ENCODE data around the gene RAI14. TPM values are rescaled to one million over a fixed set of nuclear protein-coding genes. Genes with fewer than 3 reads are reported as not detected.

RAI14 gene
- total and polyA plus RNA-seq, 4 donors = 16.7 to 91.5 (median 49.3) TPM

- no peak for DNase-seq
- Histone ChIP-seq H3K9me3 (ENCODE audit: control insufficient read depth in 4 of 4, insufficient read depth in 3 of 4, low read length in 3 of 4) (no peaks in the 10 kb centered on the region), H3K27me3 (ENCODE audit: control insufficient read depth in 3 of 3, insufficient read depth in 3 of 3, low read length in 2 of 3) (no peaks in the 10 kb centered on the region), H3K4me3 (no peak overlapping the region), H3K9ac (ENCODE audit: insufficient read depth in 1 of 2, low read length in 2 of 2) (no peak overlapping the region), H3K27ac (ENCODE audit: low read depth in 1 of 2, low read length in 1 of 2) (no peak overlapping the region), H3K4me1 (ENCODE audit: control insufficient read depth in 5 of 5, insufficient read depth in 5 of 5, low read length in 5 of 5) (peaks cover 0 to 15% (median 0%) of the 10 kb centered on the region in 5 donors), H3K36me3 (ENCODE audit: control insufficient read depth in 4 of 4, insufficient read depth in 4 of 4, low read length in 4 of 4) (no peaks in the 10 kb centered on the region)
- ATAC-seq (ENCODE audit: insufficient read depth, low FRiP score) = no peak
- no peak for TF ChIP-seq CTCF (IDR thresholded peaks at IDR 0.05; ENCODE audit: control extremely low read depth, extremely low read depth)
- 46 to 53% methylated on average over 1 of the region's 1 CpG for WGBS, 2 donors
Observed at GRCh38 chr5:34706084-34706483, 50.0 kb downstream of the RAI14 start.

DNA sequence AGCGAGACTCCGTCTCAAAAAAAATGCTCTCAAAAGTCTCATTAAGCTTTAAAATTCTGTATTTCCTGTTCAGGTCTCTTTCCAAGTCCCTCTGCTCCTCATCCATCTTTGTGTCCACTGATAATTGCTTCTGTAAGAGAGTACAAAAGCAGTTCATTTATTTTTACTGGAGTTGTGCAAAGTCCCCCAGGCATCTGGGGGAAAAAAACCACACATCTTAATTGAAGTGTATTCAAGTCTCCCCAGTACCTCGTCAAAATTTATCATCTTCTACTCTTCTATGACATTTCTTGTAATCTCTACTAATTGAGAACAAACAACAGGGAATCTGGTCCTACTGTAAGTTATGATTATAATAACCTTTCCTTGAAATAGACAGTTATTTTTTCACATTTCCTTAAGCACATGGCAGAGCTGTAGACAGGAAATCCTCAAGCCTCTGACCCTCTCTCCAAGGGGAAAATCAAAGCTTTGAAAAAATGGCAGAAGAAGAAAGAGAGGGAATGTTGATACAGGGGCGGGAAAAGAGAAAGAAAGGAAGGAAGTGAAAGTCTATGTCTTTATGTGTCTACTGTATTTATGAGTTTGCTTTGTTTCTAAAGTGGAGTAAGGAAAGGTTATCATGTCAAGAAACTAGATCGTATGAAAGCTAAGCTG, 51.5 kb downstream of the RAI14 start:
- no peak for DNase-seq
- H3K27me3 ChIP-seq (ENCODE audit: control insufficient read depth in 3 of 3, insufficient read depth in 3 of 3, low read length in 2 of 3) = no peaks in the 10 kb centered on the region
- H3K4me3 ChIP-seq = no peak overlapping the region
- peaks cover 0 to 15% (median 0%) of the 10 kb centered on the region in 5 donors for H3K4me1 ChIP-seq (ENCODE audit: control insufficient read depth in 5 of 5, insufficient read depth in 5 of 5, low read length in 5 of 5)
- no peak for TF ChIP-seq CTCF (IDR thresholded peaks at IDR 0.05; ENCODE audit: control extremely low read depth, extremely low read depth)
- WGBS, 2 donors = 71% methylated on average over 5 of the region's 5 CpGs
- ATAC-seq (ENCODE audit: insufficient read depth, low FRiP score) = no peak
- H3K9ac ChIP-seq (ENCODE audit: insufficient read depth in 1 of 2, low read length in 2 of 2) = no peak overlapping the region
- H3K36me3 ChIP-seq (ENCODE audit: control insufficient read depth in 4 of 4, insufficient read depth in 4 of 4, low read length in 4 of 4) = no peaks in the 10 kb centered on the region
- H3K27ac ChIP-seq (ENCODE audit: low read depth in 1 of 2, low read length in 1 of 2) = no peak overlapping the region
- H3K9me3 ChIP-seq (ENCODE audit: control insufficient read depth in 4 of 4, insufficient read depth in 3 of 4, low read length in 3 of 4) = no peaks in the 10 kb centered on the region

DNA sequence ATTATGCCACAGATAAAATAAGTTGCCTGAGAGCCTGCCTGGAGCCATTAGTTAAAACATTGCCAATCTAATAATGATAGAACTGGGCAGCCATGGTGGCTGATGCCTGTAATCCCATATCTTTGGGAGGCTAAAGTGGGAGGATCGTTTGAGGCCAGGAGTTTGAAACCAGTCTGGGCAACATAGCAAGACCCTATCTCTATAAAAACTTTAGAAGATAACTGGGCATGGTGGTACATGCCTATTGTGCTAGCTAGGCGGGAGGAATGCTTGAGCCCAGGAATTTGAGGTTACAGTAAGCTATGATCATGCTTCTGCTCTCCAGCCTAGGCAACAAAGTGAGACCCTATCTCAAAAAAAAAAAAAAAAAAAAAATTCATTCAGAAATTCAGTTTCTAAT, 52.6 kb downstream of the RAI14 start:
- H3K4me1 ChIP-seq (ENCODE audit: control insufficient read depth in 5 of 5, insufficient read depth in 5 of 5, low read length in 5 of 5) = peaks cover 0 to 15% (median 0%) of the 10 kb centered on the region in 5 donors
- H3K9me3 ChIP-seq (ENCODE audit: control insufficient read depth in 4 of 4, insufficient read depth in 3 of 4, low read length in 3 of 4) = no peaks in the 10 kb centered on the region
- no peak for DNase-seq
- no peaks in the 10 kb centered on the region for H3K27me3 ChIP-seq (ENCODE audit: control insufficient read depth in 3 of 3, insufficient read depth in 3 of 3, low read length in 2 of 3)
- no peak overlapping the region for H3K9ac ChIP-seq (ENCODE audit: insufficient read depth in 1 of 2, low read length in 2 of 2)
- H3K36me3 ChIP-seq (ENCODE audit: control insufficient read depth in 4 of 4, insufficient read depth in 4 of 4, low read length in 4 of 4) = no peaks in the 10 kb centered on the region
- WGBS, 2 donors = 90 to 93% methylated on average over 2 of the region's 2 CpGs
- H3K4me3 ChIP-seq = no peak overlapping the region
- ATAC-seq (ENCODE audit: insufficient read depth, low FRiP score) = no peak
- no peak overlapping the region for H3K27ac ChIP-seq (ENCODE audit: low read depth in 1 of 2, low read length in 1 of 2)
- no peak for TF ChIP-seq CTCF (IDR thresholded peaks at IDR 0.05; ENCODE audit: control extremely low read depth, extremely low read depth)

All from lung (tissue), 12 donors.